Embryonic facial prominence (tissue), 1 donor: ENCODE data around the gene NT5C1A.

Experiments used
- DNase-seq: peaks from one replicate; pipeline ENCODE4 v3.0.0-alpha.2; 2016; ENCODE audit errors: extremely low spot score

Gene NT5C1A

DNA sequence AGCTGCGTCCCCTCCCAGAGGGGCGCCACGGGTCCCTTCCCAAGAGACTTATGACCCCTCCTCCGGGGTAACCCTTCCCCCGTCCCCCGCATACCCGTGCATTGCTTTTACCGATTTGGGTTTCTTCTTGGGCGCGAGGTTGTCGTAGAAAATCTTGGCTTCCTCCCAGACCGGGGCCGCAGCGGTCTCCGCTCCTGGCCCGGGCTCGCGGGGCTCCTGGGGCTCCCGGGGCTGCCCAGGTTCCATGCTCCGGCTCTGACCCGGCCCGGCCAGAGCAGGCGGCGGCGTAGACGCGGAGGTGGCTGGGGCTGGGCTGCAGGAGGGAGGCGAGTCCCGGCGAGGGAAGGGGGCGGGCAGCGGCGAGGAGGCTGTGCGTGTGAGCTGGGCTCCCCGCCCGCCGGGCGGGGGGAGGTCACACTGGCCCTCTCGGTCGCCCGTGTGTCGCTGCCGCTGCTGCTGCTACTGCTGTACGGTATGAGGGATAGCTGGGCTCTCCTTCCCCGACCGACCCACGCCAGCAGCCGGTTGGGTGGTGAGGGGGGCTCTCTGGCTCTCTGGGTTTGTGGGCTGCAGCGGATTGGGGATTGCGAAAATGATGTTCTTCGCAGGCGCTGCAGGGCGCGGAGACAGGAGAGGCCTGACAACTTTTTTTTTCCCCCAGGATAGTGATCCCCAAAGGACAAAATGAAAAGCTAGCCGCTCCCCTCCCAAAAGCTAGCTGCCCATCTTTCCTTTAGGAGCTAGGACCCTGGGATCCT is at the start of gene NT5C1A:
Gene NT5C1A (minus strand): TSS at position 315 of the 758 bp plus-strand sequence. CDS start 69 bp downstream, at position 246.
- DNase-seq, result no peak

DNA sequence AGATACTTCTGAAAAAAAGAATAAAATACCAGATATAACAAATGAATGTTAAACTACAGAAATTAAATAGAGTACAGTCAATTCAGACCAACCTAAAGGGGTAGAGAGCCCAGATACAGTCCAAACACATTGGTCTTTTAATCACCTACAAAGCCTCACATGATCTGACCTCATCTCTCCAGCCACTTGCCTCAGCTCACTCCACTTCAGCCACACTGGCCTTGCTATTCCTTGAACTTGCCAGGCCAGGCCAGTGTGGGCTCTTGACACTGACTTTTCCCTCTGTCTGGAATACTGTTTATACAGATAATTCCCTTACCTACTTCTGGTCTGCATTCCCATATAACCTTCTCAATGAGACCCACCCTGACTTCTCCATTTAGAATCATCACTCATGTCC is 49.8 kb upstream of the NT5C1A start:
- no peak for DNase-seq

DNA sequence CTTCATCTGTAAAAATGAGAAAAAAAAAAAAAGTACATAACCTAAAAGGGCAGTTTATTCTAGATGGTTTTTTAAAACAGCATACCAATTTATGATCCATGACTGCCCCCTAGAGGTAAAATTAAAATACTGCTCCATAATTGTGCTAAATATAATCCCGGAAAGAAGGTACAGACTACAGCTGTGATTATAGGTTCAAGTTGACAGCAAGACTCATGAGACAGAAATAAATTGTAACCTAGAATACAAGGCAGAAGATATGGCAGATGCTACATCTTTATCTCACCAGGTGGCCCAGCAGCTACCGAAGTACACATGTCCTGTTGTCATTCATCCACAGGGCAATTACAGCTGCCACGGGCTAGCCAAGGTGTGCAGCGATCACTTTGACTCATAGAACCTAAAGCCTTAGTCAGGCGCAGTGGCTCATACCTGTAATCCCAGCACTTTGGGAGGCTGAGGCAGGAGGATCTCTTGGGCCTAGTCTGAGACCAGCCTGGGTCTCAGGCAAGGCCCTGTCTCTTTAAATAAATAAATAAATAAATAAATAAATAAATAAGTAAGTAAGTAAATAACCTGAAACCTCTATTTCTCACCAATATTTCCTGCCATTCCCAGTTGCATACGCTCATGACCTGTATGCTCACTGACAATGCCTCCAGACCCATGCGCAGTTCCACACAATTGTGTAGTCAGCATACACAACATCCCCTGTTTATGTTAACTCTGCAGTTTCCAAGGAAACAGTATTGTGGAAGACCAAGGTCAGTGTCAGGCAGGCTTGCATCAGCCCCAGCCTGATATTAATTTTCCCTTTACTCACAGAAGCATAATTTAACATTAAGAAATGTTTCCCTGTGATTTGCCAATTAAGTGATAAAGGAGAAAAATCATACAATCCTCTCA is 48.4 kb upstream of the NT5C1A start:
- DNase-seq, result peak; percentile 70

DNA sequence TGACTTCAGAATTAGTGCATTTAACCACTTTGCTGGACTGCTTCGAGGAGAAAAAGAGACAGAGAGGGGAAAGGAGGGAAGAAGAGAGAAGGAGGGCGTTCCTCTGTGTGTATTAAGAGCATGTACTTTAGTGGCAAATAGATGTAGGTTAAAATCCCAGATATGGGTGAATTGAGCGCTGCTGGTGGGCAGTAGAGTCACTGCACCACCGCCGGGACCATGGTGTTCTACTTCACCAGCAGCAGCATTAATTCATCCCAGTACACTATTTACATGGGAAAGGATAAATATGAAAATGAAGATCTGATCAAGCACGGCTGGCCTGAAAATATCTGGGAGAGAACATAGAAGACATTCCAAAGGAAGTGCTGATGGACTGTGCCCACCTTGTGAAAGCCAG is 45.9 kb upstream of the NT5C1A start:
- no peak for DNase-seq

DNA sequence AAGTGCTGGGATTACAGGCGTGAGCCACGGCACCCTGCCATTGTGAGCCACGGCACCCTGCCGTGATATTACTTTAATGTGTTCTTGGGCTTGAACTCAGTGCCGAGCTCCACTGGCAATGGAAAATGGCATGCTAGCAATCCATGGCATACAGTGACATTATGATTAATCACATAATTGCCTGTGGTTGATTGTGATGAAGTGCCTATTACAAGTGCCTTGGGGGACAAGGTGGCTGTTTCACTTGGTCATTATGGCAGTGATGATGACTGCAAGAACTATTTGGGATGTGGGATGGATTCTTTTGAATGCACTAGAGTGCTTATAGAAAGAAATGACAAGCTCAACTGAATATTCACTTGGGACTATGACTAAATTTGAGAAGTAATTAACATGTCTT is 41.6 kb upstream of the NT5C1A start:
- no peak for DNase-seq

DNA sequence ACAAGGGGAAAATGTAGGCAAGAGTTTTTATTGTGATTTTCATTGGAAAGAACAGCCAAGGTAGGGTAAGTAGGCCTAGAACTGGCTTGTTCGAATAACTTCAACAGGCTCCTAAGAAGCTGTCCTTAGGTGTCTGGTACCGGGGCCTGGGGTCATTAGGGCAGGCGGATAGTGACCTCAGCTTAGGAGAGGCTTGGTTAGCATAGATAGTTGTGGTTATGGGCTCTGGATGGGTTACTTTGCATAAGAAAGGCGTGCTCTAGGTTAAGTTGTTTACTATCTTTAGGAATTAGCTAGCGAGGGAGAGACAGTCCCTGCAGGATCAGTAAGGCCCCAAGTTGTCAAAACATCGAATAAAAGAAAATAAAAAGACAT is 40.0 kb upstream of the NT5C1A start:
- no peak for DNase-seq

DNA sequence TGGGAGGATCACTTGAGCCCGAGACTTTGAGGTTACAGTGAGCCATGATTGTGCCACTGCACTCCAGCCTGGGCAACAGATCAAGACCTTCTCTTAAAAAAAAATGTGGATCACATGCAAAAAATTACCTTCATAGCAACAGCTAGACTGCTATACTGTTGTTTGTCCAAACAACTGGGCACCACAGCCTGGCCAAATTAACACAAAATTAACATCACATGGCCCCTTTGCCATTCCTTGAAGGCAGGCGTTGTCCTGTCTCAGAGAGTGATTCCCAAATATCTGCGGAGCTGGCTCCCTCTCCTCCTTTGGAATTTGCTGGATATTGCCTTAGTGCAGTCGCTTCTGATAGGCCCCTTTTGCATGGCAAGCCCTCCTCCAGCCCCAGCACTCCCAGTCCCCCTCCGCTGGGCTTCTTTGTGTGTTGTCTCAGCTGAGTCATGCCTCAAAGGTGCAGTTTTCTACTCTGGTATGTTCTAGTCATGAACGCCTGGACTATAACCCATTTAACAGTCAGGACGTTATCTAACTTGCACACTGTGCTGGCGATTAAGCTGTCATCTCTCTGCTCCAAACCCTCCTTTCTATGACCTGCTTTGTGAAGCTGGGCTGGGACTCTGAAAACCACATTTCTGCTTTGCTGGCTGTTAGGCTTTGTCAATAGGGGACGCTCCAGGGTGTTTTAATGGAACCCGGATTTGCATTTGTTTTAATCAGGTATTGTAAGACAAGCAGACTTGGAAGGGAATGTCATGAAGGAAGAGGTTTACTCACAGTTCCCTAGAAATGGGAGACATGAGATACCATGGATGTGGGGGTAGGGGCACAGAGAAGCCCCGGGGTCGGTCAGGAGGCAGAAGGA is 39.4 kb upstream of the NT5C1A start:
- DNase-seq, result no peak

DNA sequence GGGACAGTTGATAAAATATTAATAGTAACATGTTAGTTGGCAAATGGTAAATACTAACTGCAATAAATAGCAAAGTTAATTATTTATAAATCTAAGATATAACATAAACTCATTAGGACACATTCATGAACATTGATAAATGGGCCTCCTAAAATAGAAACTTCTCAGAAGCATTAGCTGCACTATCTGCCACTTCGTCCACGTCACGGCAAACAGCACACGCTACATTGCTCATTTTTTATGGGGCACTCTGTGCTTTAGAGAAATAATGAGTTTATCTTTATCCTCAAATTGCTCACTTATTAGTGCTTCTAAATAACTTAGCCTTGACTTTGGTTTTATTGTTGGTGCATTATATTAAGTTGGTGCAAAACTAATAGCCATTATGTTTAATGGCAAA is 35.6 kb upstream of the NT5C1A start:
- no peak for DNase-seq

DNA sequence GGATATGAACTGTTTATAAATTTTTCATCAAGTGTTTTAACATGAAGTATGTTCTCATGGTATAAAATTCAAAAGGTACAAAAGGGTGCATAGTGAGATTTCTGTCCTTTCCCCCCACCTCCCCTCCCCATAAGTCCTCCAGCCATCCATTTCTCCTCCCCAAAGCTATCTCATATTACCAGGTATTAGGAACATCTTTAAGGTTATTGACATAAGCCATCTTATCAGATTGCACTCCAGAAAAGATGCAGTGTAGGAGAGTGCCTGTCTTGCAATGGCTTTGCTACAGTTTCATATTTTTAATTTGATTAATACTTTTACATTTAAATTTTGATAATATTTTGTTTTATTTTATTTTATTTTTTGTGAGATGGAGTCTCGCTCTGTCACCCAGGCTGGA is 32.9 kb upstream of the NT5C1A start:
- DNase-seq, result no peak

DNA sequence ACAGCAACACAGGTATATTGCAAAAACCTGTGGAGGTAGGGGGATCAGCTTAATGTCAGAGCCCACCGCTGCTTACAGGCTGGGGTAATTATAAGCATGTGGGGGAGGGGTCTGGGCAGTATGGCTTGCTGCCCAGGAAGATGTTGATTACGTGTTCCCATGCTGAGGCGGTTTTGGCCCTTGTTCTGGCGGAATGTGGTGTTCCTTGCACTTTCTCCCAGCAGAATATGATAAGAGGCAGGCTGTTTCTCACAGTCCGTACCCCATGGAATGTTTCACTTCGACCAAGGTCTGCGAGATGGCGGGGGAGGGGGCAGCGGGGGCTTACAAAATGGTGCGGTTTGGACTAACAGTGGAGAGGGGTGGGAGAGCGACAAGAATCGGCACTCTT is 29.1 kb upstream of the NT5C1A start:
- no peak for DNase-seq

DNA sequence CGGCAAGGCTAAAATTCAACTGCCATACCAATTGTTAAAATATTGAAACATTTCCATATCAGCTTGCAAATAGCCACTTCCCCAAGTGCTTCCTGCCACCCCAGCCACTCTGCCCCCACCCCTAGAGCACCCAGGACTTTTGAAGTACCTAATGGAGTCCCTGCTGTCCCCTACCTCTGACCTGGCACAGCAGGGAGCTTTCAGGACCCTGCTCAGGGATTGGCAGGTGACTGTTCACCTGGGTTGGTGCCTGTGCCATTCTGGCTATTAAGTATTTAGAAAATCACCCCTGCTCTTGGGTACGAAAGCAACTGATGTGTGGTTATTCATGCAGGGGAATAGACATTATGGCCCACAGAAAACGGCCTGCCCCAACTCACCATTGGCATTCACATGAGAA is 28.4 kb upstream of the NT5C1A start:
- no peak for DNase-seq

DNA sequence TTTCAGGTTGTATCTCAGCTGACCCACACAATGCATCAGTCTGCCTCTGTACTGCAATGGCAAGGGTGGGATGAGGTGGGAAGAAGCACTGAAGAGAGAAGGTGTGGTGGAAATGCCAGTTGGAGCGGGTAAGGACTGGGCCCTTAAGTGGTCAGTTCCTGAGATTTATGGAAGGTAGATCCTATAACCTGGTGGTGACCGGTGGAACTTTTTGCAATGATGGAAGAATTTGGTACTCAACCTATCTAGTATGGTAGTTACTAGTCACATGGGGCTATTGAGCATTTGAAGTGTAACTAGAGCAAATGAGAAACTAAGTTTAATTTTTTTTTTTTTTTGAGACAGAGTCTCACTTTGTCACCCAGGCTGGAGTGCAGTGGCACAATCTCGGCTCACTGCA is 27.5 kb upstream of the NT5C1A start:
- DNase-seq, result no peak

DNA sequence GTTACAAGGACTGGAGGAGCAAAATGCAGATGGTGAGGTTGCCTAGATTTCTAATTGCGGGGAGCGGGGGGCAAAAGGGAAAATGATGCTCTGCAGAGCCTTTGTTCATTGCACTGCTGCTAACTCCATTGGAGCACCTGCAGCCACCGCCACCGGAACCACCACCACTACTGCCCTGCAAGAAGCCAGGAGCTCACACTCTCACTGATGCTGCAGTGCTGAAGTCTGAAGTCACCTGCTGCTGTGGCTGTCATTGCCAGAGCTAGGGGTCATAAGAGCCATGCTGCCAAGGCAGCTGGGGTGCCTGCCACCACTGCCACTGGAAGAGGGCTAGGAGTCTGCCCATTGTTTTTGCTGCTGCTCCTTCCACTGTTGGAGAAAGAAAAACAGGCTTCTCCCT is 26.7 kb upstream of the NT5C1A start:
- no peak for DNase-seq

DNA sequence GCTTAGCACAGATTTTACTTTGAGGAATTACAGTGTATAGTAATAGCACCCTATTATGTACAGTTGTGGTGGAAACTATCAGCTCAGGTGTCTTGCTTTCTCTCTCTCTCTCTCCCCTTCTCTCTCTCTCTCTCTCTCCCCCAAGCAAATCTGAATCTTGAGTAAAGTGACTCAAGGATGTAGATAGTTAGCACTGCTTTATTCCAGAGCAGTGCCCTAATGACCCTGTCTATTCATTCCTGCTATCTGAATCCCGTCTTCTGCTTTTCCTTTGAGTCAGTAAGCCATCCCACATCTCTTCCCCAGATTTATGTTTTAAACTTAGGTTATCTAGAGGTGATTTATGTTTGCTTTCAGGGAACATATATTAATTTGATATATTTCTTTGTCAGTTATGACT is 24.5 kb upstream of the NT5C1A start:
- DNase-seq, result no peak

DNA sequence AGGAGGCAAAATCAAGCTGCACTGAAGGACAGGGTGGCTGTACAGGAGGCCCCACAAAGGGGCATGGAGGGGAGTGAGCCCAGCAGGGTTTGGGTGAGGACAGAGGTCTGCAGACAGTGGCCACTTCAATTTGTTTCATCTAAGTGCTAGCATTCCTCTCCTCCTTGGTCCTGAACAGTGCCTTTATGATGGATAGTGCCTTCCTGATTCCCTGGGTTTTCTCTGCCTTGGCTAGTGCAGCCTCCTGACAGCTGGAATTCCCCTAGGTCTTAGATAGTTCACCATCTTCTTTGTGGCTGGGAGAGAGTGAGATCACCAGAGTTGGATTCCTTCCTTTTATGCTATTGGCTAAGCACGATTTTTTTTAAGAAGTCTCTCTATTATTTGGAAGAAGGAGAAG is 23.1 kb upstream of the NT5C1A start:
- DNase-seq, result no peak

DNA sequence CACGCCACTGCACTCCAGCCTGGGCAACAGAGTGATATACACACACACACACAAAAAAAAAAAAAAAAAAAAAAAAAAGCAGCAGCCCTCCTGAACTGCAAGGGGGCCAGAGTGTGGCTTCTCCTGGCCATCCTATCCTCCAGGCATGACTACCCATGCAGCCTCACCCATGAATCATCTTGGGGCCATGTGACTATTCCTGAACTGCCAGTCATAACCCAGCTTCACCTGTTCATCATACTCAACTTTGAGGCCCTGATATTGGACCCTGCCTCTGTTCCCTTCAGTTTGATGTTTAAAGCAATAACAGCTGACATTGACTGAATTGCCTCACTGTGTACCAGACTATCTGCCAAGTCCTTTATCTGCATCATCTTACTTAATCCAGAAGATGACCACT is 22.1 kb upstream of the NT5C1A start:
- DNase-seq, result no peak

DNA sequence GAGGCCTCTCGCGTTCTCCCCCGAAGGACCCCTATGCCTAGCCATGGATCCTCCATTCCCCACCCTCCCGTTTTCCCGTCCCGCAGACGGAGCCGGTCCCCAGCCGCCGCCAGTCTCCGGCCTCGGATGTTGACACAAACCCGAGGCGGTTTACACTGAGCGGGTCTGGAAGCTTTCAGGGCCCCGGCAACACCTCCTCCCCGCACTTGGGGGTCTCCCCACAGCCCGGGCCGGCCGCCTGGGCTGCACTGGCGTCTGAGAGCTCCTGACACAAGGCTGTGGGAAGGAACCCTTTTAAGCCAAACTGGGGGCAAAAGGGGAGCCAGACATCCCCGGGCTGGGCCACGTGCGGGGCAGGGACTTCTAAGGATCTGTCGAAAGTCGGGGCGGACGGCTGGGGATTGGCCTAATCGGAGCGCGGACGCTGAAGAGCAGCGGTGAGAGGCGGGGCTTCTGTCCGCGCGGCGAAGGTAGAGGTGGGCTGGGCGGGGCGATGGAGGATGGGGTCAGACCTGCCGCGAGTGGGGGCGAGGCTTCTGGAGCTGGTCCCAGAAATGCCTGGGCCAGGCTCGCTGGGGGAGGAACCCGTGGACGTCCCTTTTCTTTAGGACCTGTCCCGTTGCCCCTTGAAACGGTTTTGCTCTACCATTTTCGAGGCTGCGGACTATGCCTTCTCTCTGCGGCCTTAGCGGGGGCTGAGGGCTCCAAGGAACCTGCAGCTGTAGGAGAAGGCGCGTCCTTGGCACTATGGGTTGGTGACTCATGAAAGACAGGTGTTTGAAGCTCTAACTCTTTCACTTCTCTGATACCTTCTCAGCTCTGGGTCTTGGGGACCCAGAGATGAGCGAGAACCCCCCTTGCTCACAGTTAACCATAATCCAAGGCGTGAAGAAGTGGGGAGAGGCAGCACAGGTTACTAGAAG is 20.5 kb upstream of the NT5C1A start:
- no peak for DNase-seq

DNA sequence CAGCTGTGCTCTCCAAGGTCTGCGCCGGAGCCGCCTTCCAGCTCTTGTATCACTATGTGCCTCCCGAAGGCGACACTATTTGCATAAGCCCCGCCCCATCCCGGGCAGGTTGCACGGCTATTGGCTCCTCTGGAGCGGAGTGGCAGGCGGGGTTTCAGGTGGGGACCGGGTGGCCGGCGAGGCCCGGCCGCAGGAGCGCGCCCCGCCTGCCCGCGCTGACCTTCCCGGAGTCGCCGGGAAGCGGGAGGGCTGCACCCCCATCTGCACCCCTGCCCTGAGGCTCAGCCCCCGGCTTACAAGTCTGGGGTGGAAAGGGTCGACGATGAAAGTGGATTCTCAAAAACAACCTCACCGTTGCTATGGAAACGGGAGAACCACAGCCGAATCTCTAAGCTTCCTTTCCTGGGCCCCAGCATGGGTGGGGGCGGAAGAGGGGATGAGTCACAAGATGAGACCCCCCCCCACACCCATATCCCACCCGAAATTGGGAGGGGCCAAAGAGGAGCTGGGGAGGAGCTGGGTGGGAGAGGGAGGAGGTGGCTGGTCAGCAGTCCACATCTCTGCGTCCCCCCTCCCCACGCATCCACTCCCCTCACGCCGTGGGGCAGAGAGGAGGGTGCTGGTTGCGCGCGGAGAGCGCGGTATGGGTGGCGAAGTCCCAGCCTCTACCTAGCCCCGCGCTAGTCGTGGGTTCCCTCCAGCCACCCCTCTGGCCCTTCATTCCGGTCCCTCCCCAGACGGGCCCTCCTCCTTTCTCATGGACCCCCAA is 19.7 kb upstream of the NT5C1A start, which contains the start of gene HPCAL4:
Gene HPCAL4 (minus strand): TSS at position 51 of the 769 bp plus-strand sequence. CDS start 6,830 bp downstream, outside the sequence.
- peak; percentile 58 for DNase-seq

DNA sequence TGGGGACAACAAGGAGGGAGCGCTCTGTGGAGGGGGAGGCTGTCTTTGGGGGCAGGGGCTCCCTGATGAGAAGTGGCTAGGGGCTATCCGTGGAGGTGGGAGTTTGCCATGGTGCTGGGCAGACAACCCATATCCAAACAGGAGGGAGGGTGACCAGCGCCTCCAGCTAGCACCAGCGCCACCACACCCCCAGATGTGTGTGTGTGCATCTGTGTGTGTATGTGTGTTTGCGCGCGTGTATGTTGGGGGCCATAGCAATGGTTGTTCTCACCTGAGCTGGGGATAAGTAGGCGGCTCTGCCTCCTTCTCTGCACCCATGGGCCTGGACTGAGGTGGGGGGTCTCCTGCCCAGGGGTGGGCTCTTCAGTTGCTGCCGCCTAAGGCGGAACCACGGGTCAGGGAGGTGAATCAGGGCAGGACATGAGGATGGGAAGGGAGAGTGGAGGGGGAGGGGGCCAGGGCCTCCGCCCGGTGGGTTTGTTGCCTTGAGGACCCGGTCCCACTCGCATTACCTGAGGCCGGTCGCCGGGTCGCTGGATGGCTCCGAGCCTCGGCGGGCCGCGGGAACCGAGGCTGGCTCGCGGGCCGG is 19.0 kb upstream of the NT5C1A start:
- DNase-seq, result no peak

DNA sequence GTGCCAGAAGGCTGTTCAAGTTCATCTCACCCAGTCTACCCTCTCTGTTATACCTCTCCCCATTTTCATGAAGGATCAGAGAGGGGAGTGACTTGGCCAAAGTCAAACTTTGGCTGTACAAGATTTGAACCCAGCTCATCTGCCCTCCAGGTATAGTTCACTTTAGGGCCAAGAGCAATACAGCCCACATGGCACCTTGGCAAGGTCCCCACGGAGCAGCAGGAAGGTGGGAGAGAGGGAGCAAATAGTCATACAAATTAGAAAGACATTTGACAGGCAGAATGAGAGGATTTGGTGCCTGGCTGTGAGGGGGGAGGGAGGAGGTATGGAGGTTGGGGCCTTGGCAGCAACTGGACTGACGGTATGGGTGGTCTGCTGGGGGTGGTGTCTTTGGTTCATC is 18.3 kb upstream of the NT5C1A start:
- DNase-seq, result no peak
